H9 (cell line): ENCODE data around the gene PEX19. TPM values are rescaled to one million over a fixed set of nuclear protein-coding genes. Genes with fewer than 3 reads are reported as not detected.
A peak's percentile ranks its signal among the peaks of the same experiment; 100 is the strongest.

Experiments
- DNase-seq: peaks from one replicate; pipeline ENCODE4 v3.0.0-alpha.2; 2017
- H2AFZ ChIP-seq: one replicate; pipeline ENCODE4 v1.6.1; 2013; ENCODE audit warnings: mild to moderate bottlenecking, low read length, control low read depth, moderate library complexity
- H2AK5ac ChIP-seq: 2 replicates; pipeline ENCODE4 v1.6.1; 2013; ENCODE audit warnings: low read length, control low read depth, mixed read lengths; ENCODE audit not compliant: insufficient read length
- H2BK120ac ChIP-seq: one replicate; pipeline ENCODE4 v1.6.1; 2013; ENCODE audit warnings: low read depth, mild to moderate bottlenecking, low read length, control low read depth, inconsistent platforms; ENCODE audit not compliant: poor library complexity, severe bottlenecking
- H2BK12ac ChIP-seq: 2 replicates; pipeline ENCODE4 v1.6.1; 2013; ENCODE audit warnings: low read length, control low read depth, mixed read lengths, low read depth; ENCODE audit not compliant: insufficient read length
- H2BK15ac ChIP-seq: 2 replicates; pipeline ENCODE4 v1.6.1; 2013; ENCODE audit warnings: low read depth, low read length, control low read depth
- H2BK20ac ChIP-seq: one replicate; pipeline ENCODE4 v1.6.1; 2013; ENCODE audit warnings: low read depth, mild to moderate bottlenecking, low read length, control low read depth, inconsistent platforms; ENCODE audit not compliant: poor library complexity, severe bottlenecking
- H2BK5ac ChIP-seq: 2 replicates; pipeline ENCODE4 v1.6.1; 2013; ENCODE audit warnings: low read length, control low read depth, mixed read lengths; ENCODE audit not compliant: insufficient read length
- H3K14ac ChIP-seq: 2 replicates; pipeline ENCODE4 v1.6.1; 2013; ENCODE audit warnings: low read length, control low read depth; ENCODE audit not compliant: insufficient read depth
- H3K18ac ChIP-seq: 2 replicates; pipeline ENCODE4 v1.6.1; 2013; ENCODE audit warnings: low read depth, mild to moderate bottlenecking, mixed read lengths, low read length, control low read depth; ENCODE audit not compliant: insufficient read length
- H3K23ac ChIP-seq: 2 replicates; pipeline ENCODE4 v1.6.1; 2013; ENCODE audit warnings: low read length, control low read depth, mixed read lengths, low read depth; ENCODE audit not compliant: insufficient read length
- H3K23me2 ChIP-seq: 2 replicates; pipeline ENCODE4 v1.6.1; 2013; ENCODE audit warnings: low read depth, mild to moderate bottlenecking, mixed read lengths, low read length, control low read depth; ENCODE audit not compliant: insufficient read length, poor library complexity, severe bottlenecking
- H3K27ac ChIP-seq: 2 replicates; pipeline ENCODE4 v1.5.1; 2013; ENCODE audit warnings: low read length, control low read depth, mixed read lengths, low read depth; ENCODE audit not compliant: insufficient read length
- H3K27me3 ChIP-seq: 2 replicates; pipeline ENCODE4 v1.6.1; 2013; ENCODE audit warnings: low read length, control low read depth, inconsistent platforms; ENCODE audit not compliant: insufficient read depth
- H3K4ac ChIP-seq: 2 replicates; pipeline ENCODE4 v1.6.1; 2013; ENCODE audit warnings: low read depth, mild to moderate bottlenecking, control low read depth, inconsistent platforms, low read length, moderate library complexity
- H3K4me1 ChIP-seq: 2 replicates; pipeline ENCODE4 v1.6.1; 2013; ENCODE audit warnings: low read length, control low read depth, inconsistent platforms; ENCODE audit not compliant: insufficient read depth
- H3K4me2 ChIP-seq: 2 replicates; pipeline ENCODE4 v1.6.1; 2013; ENCODE audit warnings: low read length, control low read depth, mixed read lengths; ENCODE audit not compliant: insufficient read length, insufficient read depth
- H3K56ac ChIP-seq: 2 replicates; pipeline ENCODE4 v1.6.1; 2013; ENCODE audit warnings: low read depth, mild to moderate bottlenecking, mixed read lengths, low read length, control low read depth; ENCODE audit not compliant: insufficient read length
- H3K79me1 ChIP-seq: 2 replicates; pipeline ENCODE4 v1.6.1; 2013; ENCODE audit warnings: low read depth, mild to moderate bottlenecking, moderate library complexity, low read length, control low read depth, inconsistent platforms; ENCODE audit not compliant: insufficient read depth, poor library complexity, severe bottlenecking
- H3K79me2 ChIP-seq: 2 replicates; pipeline ENCODE4 v1.6.1; 2013; ENCODE audit warnings: low read length, control low read depth, inconsistent platforms; ENCODE audit not compliant: insufficient read depth
- H3K9ac ChIP-seq: 2 replicates; pipeline ENCODE4 v1.6.1; 2013; ENCODE audit warnings: low read length, control low read depth, mixed read lengths; ENCODE audit not compliant: insufficient read length; ENCODE audit errors: extremely low read depth
- H3K9me3 ChIP-seq: one replicate; pipeline ENCODE4 v1.6.1; 2013; ENCODE audit warnings: low read depth, low read length, inconsistent platforms; ENCODE audit not compliant: control insufficient read depth
- H3T11ph ChIP-seq: one replicate; pipeline ENCODE4 v1.6.1; 2013; ENCODE audit warnings: mild to moderate bottlenecking, low read length, control low read depth, inconsistent platforms
- H4K20me1 ChIP-seq: one replicate; pipeline ENCODE4 v1.6.1; 2013; ENCODE audit not compliant: control insufficient read depth, insufficient read length, insufficient read depth
- H4K5ac ChIP-seq: 2 replicates; pipeline ENCODE4 v1.6.1; 2013; ENCODE audit warnings: low read depth, mild to moderate bottlenecking, mixed read lengths, low read length, control low read depth; ENCODE audit not compliant: insufficient read length
- H4K8ac ChIP-seq: replicated peaks from 2 replicates; pipeline ENCODE4 v1.6.1; 2013; ENCODE audit warnings: low read length, control low read depth, mixed read lengths, low read depth; ENCODE audit not compliant: insufficient read length
- H4K91ac ChIP-seq: 2 replicates; pipeline ENCODE4 v1.6.1; 2013; ENCODE audit warnings: low read depth, mild to moderate bottlenecking, moderate library complexity, mixed read lengths, low read length, control low read depth; ENCODE audit not compliant: insufficient read length
- H3K27ac Mint-ChIP-seq, 3 experiments: 2 replicates in 2 of 3; 3 replicates in 1 of 3; pipeline ENCODE4 v1.8.0; 2020 to 2021; ENCODE audit warnings: mixed read lengths in 3 of 3, mild to moderate bottlenecking in 1 of 3, moderate library complexity in 1 of 3
- H3K27me3 Mint-ChIP-seq: 2 replicates; pipeline ENCODE4 v1.8.0; 2021; ENCODE audit warnings: low read depth, mild to moderate bottlenecking, moderate library complexity, mixed read lengths
- H3K36me3 Mint-ChIP-seq, 3 experiments: 2 replicates in 2 of 3; 3 replicates in 1 of 3; pipeline ENCODE4 v1.8.0; 2020 to 2021; ENCODE audit warnings: low read depth in 3 of 3, mixed read lengths in 3 of 3; ENCODE audit not compliant: insufficient read depth in 1 of 3
- H3K4me1 Mint-ChIP-seq, 2 experiments: 2 replicates each; pipeline ENCODE4 v1.8.0; 2020; ENCODE audit warnings: mixed read lengths in 2 of 2
- H3K4me3 Mint-ChIP-seq, 2 experiments: 2 replicates in 1 of 2; 3 replicates in 1 of 2; pipeline ENCODE4 v1.8.0; 2020 to 2021; ENCODE audit warnings: mild to moderate bottlenecking in 2 of 2, mixed read lengths in 2 of 2, moderate library complexity in 1 of 2
- H3K9me3 Mint-ChIP-seq, 2 experiments: 2 replicates in 1 of 2; 3 replicates in 1 of 2; pipeline ENCODE4 v1.8.0; 2020; ENCODE audit warnings: mild to moderate bottlenecking in 2 of 2, mixed read lengths in 2 of 2, moderate library complexity in 1 of 2
- WGBS: extraction: QIAGEN DNeasy Blood & Tissue Kit; methylation state at CpG from one replicate; pipeline ENCODE4 v1.1.7; 2013; ENCODE audit warnings: missing lambda C conversion rate, low lambda C conversion rate, mixed read lengths; ENCODE audit not compliant: insufficient read length; ENCODE audit errors: extremely low coverage; 5-methylcytosine and 5-hydroxymethylcytosine counted together
- total RNA-seq: library from RNA; stranded (reverse); gene quantifications from 2 replicates; pipeline ENCODE4 v1.2.1, GENCODE V29; 2021
- TF ChIP-seq, protein P1 (sequence below): fragments of 200-600 bp; sonication (generic); conservative IDR thresholded peaks from 3 replicates; pipeline ENCODE4 v1.8.0; 2021; ENCODE audit warnings: antibody characterized with exemption, mild to moderate bottlenecking

PEX19 gene
- total RNA-seq, 1 experiment from 2014 or later, result 92.7 TPM

DNA sequence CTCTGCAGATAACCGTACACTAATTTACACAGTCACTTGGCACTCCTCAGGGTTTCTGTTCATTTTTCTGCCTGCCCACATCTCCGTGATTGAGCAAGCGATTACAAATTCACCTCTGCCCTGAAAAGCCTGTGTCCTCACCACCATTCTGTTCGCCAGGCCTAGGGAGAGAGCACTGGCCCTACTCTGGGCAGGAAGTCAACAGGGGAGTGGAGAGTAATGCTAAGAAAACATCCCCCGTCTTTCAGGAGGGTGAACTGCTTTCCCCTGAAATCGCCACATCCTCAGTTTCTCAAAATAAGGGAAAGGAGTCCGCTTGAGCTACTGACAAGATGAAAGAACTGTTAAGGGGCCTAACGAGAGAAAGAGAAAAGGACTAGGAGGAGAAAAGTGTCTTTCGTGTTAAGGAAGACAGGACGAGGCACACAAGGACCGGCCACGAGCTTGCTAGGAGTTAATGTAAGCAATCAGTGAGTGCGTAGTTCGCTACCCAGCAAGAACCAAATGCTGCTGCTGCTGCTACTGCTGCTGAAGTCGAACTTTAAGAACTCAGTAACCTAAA lies 632 bp downstream of the PEX19 start:
- H4K8ac ChIP-seq, result no peak overlapping the region
- no peak for DNase-seq
- H3K23ac ChIP-seq, result no peak overlapping the region
- peak overlapping the region; percentile 87 to 96 for H3K4me3 Mint-ChIP-seq
- TF ChIP-seq, protein P1, sequence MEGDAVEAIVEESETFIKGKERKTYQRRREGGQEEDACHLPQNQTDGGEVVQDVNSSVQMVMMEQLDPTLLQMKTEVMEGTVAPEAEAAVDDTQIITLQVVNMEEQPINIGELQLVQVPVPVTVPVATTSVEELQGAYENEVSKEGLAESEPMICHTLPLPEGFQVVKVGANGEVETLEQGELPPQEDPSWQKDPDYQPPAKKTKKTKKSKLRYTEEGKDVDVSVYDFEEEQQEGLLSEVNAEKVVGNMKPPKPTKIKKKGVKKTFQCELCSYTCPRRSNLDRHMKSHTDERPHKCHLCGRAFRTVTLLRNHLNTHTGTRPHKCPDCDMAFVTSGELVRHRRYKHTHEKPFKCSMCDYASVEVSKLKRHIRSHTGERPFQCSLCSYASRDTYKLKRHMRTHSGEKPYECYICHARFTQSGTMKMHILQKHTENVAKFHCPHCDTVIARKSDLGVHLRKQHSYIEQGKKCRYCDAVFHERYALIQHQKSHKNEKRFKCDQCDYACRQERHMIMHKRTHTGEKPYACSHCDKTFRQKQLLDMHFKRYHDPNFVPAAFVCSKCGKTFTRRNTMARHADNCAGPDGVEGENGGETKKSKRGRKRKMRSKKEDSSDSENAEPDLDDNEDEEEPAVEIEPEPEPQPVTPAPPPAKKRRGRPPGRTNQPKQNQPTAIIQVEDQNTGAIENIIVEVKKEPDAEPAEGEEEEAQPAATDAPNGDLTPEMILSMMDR, result no peak
- H3K27ac ChIP-seq, result no peak overlapping the region
- H3K9ac ChIP-seq, result peak overlapping the region; percentile 87
- H3K27me3 Mint-ChIP-seq, result no peaks in the 10 kb centered on the region
- WGBS, result no CpG with 5 or more reads among the region's 15 CpGs
- no peak overlapping the region for H4K5ac ChIP-seq
- no peak overlapping the region for H2AK5ac ChIP-seq
- H3K18ac ChIP-seq, result peak overlapping the region; percentile 62
- H3K27me3 ChIP-seq, result no peaks in the 10 kb centered on the region
- H3K9me3 Mint-ChIP-seq, result no peaks in the 10 kb centered on the region
- H2BK12ac ChIP-seq, result no peak overlapping the region
- no peak overlapping the region for H2BK15ac ChIP-seq
- no peak overlapping the region for H4K91ac ChIP-seq
- H3K23me2 ChIP-seq, result peaks cover 4% of the 10 kb centered on the region
- no peak overlapping the region for H3K56ac ChIP-seq
- H2BK20ac ChIP-seq, result no peak overlapping the region
- H3K27ac Mint-ChIP-seq, result peak overlapping the region; percentile 26 to 86 (median 86)
- H3K79me1 ChIP-seq, result no peaks in the 10 kb centered on the region
- peaks cover 19 to 48% (median 46%) of the 10 kb centered on the region in 3 experiments; a peak in 6 of 7 replicates for H3K36me3 Mint-ChIP-seq
- peaks cover 14 to 16% of the 10 kb centered on the region in 2 experiments for H3K4me1 Mint-ChIP-seq
- H2BK120ac ChIP-seq, result no peak overlapping the region
- no peak overlapping the region for H2BK5ac ChIP-seq
- H4K20me1 ChIP-seq, result no peaks in the 10 kb centered on the region
- H3K9me3 ChIP-seq, result no peaks in the 10 kb centered on the region
- H3K4me1 ChIP-seq, result 0 out of 2 replicates have a peak, but pooled peaks cover 2% of the 10 kb centered on the region
- no peak overlapping the region for H3K4ac ChIP-seq
- peaks cover 5% of the 10 kb centered on the region; the same call in 1 of the 2 replicates for H3K79me2 ChIP-seq
- H2AFZ ChIP-seq, result no peak overlapping the region
- no peak overlapping the region for H3T11ph ChIP-seq
- peak overlapping the region; percentile 80; the same call in 1 of the 2 replicates for H3K14ac ChIP-seq
- peak overlapping the region; percentile 97 for H3K4me2 ChIP-seq
